Measurements from ENCODE around the gene ACTR1A.
A peak's percentile ranks its signal among the peaks of the same experiment; 100 is the strongest.
"Not testable (repeated sequence)": the region's sequence is repeated elsewhere in the genome, so short reads cannot be mapped to it uniquely, and the experiment has no call there.

The ACTR1A gene

GRCh38 chr10:102514487-102515311, 12.2 kb upstream of the ACTR1A start:
- no peak for DNase-seq

- no peak for DNase-seq
Measured at GRCh38 chr10:102511583-102512274, 9.2 kb upstream of the ACTR1A start.

DNA sequence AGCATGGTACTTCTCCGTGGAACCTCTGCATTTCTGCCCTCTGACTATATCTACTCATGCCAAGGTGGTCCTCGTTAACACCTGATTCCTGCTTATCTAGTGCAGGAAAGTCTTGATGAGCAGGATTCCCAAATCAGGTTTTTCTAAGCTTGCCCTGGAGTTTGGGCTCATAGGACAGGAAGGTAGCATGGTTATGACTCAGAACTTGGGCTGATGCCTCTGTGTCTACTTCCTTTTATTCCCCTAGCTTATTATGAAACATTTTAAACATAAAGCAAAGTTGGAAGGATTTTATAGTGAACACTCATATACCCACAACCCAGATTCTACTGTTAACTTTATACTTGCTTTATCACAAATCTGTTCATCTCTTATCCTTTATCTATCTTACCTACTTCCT, 6.9 kb upstream of the ACTR1A start:
- DNase-seq: peak; percentile 58

DNA sequence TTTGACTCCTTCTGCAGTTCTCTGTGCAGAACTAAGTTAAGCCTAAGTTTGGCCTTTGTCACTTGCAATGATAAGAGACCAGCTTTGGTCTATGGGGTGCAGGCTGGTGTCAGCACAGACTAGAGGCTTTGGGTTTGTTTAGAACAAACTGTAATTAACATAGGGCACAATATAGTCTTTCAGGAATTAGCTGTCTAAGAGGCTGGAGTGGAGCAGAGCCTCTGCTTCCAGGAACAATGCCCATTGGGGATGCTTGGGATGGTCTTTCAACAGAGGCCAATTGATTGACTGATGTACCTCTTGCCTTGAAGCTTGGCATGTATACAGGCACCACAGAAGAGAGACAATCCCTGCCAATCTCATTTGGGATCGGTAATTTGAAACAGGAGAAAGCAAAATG, 6.0 kb upstream of the ACTR1A start:
- DNase-seq: no peak

- DNase-seq: no peak
Measured at GRCh38 chr10:102507521-102507920, 5.0 kb upstream of the ACTR1A start.

DNA sequence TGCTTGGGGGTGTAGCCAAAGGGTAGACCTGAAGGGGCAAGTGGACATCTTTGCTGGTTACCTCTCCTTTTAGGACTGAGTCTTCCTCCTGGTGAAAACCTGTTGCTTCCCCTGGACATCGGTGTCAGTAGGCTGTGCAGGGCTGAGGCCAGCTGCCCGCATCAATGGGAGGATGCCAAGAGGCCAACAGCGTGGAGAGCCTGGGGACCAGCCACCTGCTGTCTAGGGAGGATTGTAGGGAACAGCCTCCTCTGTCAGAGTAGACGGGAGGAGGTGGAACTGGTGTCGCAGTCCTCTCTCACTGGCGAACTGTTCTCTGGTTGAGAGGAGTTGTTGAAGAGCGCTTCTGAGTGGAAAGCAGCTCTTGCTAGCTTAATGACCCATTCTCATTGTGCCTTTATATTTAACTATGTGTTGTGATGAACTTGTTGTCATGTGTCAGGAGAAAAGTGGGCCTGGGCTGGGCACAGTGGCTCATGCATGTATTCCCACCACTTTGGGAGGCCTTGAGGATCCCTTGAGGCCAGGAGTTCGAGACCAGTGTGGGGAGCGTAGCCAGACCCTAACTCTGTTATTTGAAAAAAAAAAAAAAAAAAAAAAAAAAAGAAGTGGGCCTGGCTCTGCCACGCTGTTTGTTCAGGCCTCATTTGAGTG, 3.1 kb upstream of the ACTR1A start:
- DNase-seq: no peak

DNA sequence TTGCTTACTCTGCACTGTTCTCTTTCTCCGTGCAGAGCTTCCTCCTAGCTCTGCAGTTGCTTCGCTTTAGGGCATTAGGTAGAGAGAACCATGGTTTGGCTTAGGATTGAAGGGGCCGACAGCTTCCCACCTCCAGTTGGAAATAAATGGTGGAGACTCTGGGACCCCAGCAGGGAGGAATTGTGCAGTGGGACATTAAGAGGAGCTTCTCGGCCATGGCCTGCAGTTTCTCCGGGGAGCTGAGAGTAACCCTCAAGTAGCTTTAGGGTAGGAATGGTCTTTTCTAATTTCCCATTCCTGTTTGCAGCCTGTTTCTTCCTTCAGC, 2.4 kb upstream of the ACTR1A start:
- no peak for DNase-seq

GRCh38 chr10:102504179-102504975, 1.9 kb upstream of the ACTR1A start:
- DNase-seq: peak; percentile 9

DNA sequence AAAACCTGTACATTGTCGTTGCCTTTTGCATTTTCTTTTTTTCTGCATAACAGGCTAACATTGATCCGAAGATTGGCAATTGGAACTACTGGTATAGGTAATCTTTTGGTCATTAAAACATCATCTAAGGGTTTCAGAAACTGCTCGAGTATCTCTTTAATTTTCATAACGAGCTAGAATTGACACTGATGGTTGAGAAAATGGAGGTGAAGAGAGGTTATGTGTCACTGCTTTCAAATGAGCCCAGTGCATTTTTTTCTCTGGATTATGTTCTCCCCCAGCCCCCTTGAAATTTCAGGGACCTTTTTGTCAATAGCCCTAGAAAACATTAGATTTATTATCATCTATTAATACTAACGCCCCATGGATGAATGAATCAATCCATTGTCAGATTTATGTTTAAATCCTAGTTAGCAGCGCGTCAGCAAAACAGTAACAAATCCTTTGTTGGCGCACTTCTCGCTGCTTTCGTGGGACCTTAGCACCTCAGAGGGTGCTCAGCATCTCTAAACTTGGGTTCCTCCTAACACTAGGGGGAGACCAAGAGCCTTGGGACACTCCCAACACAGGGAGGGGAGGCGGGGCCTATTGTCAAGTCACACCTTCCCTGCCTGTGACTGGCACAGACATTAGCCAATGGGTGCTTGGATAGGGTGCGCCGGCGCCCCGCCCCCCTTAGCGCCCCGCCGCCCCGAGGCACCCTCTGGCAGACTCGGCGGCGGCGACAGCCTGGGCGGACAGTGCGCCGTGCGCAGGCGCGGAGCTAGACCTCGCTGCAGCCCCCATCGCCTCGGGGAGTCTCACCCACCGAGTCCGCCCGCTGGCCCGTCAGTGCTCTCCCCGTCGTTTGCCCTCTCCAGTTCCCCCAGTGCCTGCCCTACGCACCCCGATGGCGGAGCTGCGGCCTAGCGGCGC, 1.0 kb upstream of the ACTR1A start, which contains the start of gene SUFU:
Gene SUFU (plus strand): TSS at position 709 of the 915 bp plus-strand sequence. CDS start 181 bp downstream, at position 890.
- DNase-seq: peak; percentile 99

GRCh38 chr10:102502029-102502336, 529 bp downstream of the ACTR1A start:
- DNase-seq: peak; percentile 100

DNA sequence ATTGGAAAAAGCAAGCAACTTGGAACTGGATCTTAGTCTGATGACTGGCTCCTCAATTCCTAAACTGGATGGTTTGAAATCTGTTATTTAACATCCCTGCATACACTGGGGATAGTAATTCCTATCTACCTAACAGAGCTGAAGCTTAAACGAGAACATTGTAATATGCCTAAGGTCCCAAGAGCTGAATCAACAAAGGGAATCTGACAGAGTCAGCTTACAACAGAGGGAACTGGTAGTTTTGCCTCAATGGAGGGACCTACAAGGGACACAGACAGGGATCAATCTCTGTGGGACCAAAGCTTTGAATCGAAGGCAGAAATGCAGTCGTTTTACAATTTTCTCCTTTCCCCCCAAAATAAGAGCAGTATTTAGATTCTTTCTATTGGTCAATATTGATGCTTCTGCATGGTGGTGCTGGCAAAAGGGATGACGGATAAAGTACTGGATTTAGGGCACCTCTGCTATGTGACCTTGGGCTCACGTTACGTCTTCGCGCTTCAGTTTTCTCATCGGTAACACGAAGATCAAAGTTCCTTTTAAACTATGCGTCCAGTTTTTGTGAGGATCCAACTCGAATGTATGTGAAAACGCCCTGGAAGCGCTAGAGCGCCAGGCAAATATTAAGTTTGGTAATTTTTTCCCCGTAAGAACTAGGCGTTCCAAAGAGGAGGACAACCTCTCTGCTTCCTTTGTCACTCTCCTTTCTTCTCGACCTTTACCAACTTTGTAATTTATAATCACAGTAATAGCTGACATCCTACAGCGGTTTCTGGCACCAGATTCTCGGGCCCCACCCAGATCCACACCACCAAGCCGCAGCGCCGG, 1.1 kb downstream of the ACTR1A start:
- no peak for DNase-seq

GRCh38 chr10:102500686-102501085, 1.8 kb downstream of the ACTR1A start:
- not testable (repeated sequence) for DNase-seq

DNA sequence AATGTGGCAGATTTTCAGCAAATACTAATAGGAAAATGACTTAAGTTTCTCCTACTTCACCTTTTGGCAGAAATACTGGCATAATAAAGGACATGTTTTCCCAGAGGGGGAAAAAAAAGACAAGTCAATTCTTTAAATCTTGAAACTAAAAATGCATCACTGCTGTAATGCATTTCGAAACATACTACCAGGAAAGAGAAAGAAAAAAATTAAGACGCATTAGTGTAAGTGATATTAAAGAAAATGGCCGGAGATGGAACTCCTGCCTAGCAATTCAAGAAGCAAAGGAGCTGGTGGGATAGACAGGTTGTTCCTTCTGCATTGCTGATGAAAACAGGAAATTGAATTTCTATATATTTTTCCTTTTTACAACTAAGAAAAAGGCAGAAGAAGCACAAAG, 3.2 kb downstream of the ACTR1A start:
- no peak for DNase-seq

DNA sequence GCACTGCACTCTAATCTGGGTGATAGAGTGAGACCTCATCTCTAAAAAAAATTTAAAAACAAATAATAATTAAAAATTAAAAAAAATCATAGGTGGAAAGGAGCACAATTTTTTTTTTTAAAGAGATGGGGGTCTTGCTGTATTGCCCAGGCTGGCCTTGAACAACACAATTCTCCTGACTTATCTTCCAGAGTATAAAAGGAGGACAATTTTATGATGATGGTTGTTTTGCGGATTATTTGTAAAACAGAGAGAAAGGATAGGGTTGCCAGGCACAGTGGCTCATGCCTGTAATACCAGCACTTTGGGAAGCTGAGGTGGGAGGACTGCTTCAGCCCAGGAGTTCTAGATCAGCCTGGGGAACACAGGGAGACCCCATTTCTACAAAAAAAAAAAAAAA, 5.0 kb downstream of the ACTR1A start:
- DNase-seq: no peak

DNA sequence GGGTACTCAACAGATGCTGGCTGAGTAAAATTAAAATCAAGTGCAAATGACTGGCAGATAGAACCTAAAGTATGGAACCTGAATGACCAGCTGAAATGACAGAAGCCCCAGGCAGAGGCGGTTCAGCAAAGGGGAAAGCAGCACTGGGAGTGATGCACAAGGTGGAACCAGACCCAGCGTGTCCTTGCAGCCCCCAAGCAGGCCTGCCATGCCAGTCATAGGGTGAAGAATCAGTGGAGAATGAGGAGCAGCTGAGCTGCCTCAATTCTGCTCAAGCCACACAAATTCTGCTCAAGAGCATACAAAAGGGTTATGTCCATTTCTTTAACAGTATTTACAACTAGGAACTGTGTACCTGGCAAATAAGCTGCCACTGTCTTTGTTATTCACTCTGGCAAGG, 8.7 kb downstream of the ACTR1A start:
- no peak for DNase-seq

DNA sequence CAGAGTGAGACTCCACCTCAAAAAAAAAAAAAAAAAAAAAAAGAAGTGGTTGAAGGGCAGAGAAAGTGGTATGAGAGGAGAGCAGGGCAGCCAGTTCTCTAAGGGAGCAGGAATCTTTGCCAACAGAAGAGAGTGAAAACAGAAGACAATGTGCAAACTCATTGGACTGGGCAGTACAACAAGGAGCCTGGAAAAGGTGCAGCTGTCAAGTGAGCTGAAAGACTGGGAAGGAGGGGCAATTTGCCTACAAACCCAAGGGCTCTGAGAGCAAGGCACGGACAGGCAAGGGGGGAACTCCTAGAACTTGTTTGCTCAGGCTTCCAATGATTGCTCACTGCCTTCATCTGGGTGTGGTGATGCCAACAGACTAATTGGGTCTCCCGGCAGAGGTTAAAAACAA, 9.5 kb downstream of the ACTR1A start:
- DNase-seq: no peak

- no peak for DNase-seq
Measured at GRCh38 chr10:102492344-102492939, 10.1 kb downstream of the ACTR1A start.

- no peak for DNase-seq
Measured at GRCh38 chr10:102491136-102491535, 11.4 kb downstream of the ACTR1A start.

- DNase-seq: no peak
Measured at GRCh38 chr10:102485093-102485784, 17.3 kb downstream of the ACTR1A start.

GRCh38 chr10:102484021-102484420, 18.5 kb downstream of the ACTR1A start:
- DNase-seq: no peak
